Ishikawa (cell line): ENCODE measurements around the gene CDPF1.

Experiments used
- CEBPB ChIP-seq: IDR thresholded peaks from 2 replicates; pipeline ENCODE4 v1.6.1; 2012
- CREB1 ChIP-seq: IDR thresholded peaks from 2 replicates; pipeline ENCODE4 v1.6.1; 2012; ENCODE audit warnings: low read depth
- EGR1 ChIP-seq: IDR thresholded peaks from 2 replicates; pipeline ENCODE4 v1.6.1; 2012
- EP300 ChIP-seq: IDR thresholded peaks from 2 replicates; pipeline ENCODE4 v1.6.1; 2012; ENCODE audit warnings: borderline replicate concordance
- FOXM1 ChIP-seq: IDR thresholded peaks from 2 replicates; pipeline ENCODE4 v1.6.1; 2012; ENCODE audit warnings: low read depth, borderline replicate concordance
- NFIC ChIP-seq: IDR thresholded peaks from 2 replicates; pipeline ENCODE4 v1.6.1; 2012
- RAD21 ChIP-seq: IDR thresholded peaks from 2 replicates; pipeline ENCODE4 v1.6.1; 2012; ENCODE audit warnings: low read depth
- TAF1 ChIP-seq: IDR thresholded peaks from 2 replicates; pipeline ENCODE4 v1.6.1; 2012; ENCODE audit warnings: low read depth, mild to moderate bottlenecking
- TCF12 ChIP-seq: IDR thresholded peaks from 2 replicates; pipeline ENCODE4 v1.6.1; 2012; ENCODE audit warnings: low read depth
- USF1 ChIP-seq: IDR thresholded peaks from 2 replicates; pipeline ENCODE4 v1.6.1; 2012
- YY1 ChIP-seq: IDR thresholded peaks from 2 replicates; pipeline ENCODE4 v1.6.1; 2012; ENCODE audit warnings: low read depth
- ZBTB7A ChIP-seq: IDR thresholded peaks from 2 replicates; pipeline ENCODE4 v1.6.1; 2012; ENCODE audit warnings: low read depth
- TF ChIP-seq, protein P1 (sequence below): IDR thresholded peaks from 2 replicates; pipeline ENCODE4 v1.6.1; 2012
- TF ChIP-seq, protein P2 (sequence below): IDR thresholded peaks from 2 replicates; pipeline ENCODE4 v1.6.1; 2012; ENCODE audit warnings: low read depth, mild to moderate bottlenecking

Gene CDPF1

DNA sequence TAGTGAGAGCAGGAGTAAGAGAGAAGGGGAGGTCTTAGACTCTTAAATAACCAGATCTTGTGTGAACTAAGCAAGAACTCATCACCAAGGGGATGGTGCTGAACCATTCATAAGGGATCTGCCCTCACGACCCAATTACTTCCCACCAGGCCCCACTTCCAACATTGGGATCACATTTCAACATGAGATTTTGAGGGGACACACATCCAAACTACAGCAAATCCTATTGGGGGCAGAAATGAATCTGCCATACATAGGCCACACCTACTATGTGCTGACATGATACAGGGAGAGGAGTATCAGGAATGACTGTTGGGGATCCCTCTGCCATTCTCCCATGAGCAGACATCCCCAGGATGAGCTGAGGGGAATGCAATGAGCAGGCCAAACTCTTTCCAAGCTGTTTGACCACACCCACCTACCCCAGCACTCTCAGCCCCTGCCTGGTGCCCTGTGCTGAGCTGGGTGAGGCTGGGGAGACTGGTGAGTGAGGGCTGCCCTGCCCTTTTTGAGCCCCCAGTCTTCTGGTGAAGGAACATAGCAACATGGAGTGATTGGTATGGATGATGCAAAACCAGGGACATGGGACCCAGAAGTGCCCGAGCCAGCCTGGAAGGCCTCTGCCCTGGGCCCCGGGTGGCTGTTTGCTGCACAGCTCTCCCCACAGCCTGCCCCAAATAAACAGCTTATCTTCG is 45.3 kb upstream of the CDPF1 start:
- TF ChIP-seq CREB1 (no peak), RAD21 (no peak), CEBPB (no peak), FOXM1 (no peak), TCF12 (no peak), EP300 (no peak), NFIC (no peak), EGR1 (no peak), YY1 (no peak)
- TF ChIP-seq, protein P1, sequence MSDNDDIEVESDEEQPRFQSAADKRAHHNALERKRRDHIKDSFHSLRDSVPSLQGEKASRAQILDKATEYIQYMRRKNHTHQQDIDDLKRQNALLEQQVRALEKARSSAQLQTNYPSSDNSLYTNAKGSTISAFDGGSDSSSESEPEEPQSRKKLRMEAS, result no peak
- TF ChIP-seq, protein P2, sequence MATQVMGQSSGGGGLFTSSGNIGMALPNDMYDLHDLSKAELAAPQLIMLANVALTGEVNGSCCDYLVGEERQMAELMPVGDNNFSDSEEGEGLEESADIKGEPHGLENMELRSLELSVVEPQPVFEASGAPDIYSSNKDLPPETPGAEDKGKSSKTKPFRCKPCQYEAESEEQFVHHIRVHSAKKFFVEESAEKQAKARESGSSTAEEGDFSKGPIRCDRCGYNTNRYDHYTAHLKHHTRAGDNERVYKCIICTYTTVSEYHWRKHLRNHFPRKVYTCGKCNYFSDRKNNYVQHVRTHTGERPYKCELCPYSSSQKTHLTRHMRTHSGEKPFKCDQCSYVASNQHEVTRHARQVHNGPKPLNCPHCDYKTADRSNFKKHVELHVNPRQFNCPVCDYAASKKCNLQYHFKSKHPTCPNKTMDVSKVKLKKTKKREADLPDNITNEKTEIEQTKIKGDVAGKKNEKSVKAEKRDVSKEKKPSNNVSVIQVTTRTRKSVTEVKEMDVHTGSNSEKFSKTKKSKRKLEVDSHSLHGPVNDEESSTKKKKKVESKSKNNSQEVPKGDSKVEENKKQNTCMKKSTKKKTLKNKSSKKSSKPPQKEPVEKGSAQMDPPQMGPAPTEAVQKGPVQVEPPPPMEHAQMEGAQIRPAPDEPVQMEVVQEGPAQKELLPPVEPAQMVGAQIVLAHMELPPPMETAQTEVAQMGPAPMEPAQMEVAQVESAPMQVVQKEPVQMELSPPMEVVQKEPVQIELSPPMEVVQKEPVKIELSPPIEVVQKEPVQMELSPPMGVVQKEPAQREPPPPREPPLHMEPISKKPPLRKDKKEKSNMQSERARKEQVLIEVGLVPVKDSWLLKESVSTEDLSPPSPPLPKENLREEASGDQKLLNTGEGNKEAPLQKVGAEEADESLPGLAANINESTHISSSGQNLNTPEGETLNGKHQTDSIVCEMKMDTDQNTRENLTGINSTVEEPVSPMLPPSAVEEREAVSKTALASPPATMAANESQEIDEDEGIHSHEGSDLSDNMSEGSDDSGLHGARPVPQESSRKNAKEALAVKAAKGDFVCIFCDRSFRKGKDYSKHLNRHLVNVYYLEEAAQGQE, result no peak

GRCh38 chr22:46294784-46295183 is 44.7 kb upstream of the CDPF1 start:
- TF ChIP-seq FOXM1 (no peak), TAF1 (no peak), RAD21 (no peak), TCF12 (no peak), NFIC (no peak), USF1 (no peak)

DNA sequence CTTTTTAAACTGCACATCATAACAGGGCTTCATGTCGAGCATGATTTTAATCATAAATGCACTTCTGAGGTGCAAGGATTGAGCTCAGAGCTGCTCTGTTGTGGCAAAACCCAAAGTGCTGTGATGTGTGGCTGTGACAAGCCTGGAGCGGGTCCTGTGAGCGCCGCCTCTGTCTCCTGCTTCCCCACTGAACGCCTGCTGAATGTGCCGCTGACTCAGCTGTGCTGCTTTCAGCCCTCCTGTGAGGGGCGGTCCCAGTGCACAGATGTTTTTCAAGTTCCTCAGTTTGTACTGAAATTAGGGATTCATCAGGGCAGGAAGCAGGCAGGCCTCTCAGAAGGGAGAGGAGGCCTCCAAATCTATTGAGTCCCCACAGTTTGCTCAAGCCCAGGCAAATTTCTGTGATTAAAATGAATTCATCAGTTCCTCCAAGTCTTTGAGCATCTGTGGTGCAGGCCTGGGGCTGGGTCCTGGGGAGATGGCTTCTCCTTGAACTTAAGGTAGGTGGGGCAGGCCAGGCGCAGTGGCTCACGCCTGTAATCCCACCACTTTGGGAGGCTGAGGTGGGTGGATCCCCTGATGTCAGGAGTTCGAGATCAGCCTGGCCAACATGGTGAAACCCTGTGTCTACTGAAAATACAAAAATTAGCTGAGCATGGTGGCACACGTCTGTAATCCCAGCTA is 43.6 kb upstream of the CDPF1 start:
- TF ChIP-seq NFIC (no peak), YY1 (no peak), FOXM1 (no peak), TCF12 (no peak), RAD21 (no peak)
- TF ChIP-seq, protein P2, result no peak
- TF ChIP-seq, protein P1, result no peak

DNA sequence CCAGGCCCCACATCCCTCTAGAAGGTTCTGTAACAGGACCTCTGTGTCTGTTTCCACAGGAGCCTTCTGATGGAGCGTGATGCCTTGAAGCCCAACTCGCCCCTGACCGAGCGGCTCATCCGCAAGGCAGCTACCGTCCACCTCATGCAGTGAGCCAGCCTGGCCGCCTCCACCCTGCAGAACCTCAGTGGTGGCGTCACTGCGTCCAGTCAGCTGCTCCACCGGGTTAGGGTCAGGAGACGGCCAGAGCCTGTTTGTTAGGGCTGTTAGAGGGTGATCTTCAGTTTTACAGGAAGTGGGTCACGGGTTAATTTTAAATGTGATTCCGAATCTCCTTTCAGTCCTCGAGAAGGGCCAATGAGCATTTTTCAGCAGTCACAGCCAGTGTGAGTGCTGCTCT is 42.6 kb upstream of the CDPF1 start:
- TF ChIP-seq EGR1 (no peak), NFIC (no peak), TCF12 (no peak)

DNA sequence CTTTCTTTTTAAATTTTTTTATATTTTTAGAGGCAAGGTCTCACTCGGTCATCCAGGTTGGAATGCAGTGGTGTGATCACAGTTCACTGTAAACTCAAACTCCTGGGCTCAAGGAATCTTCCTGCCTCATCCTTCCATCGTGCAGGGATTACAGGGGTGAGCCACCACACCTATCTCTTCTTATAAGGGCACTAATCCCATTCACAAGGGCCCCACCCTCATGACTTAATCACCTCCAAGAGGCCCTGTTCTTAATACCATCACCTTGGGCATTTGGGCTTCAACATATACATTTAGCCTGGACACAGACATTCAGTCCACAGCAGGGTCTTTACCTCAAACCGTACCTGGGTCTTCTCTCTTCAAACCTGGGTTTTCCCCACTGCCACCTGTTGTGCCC is 42.1 kb upstream of the CDPF1 start:
- TF ChIP-seq YY1 (no peak), USF1 (no peak), EGR1 (no peak), TCF12 (no peak), ZBTB7A (no peak)

GRCh38 chr22:46290843-46291785 is 41.0 kb upstream of the CDPF1 start:
- no peak for TF ChIP-seq EP300
- TF ChIP-seq, protein P2, result no peak
